ENCODE results near the gene LMF1. TPM values are rescaled to one million over a fixed set of nuclear protein-coding genes. Genes with fewer than 3 reads are reported as not detected.

Gene LMF1
- total RNA-seq, 1 donor from 2014 or later, result 14.3 TPM

DNA sequence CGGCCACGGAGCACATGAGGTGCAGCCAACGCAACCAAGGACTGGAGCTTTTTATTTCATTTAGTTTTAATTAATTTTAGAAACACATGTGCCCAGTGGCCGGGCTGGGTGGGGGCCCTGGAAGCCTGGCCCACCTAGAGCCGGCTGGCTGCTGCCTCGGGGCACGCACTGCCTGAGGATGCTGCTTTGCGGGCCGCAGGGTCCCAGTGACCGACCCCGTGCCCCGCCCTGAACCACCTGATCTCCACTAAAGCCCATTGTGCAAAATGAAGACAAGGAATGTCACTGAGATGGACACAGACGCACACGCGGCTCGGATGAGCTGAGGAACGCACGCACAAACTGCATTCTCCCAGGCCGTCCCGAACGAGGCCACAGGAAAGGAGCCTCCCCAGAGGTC lies 39.6 kb downstream of the LMF1 start:
- H3K27me3 Mint-ChIP-seq (ENCODE audit: low read depth), result no peaks in the 10 kb centered on the region
- no peaks in the 10 kb centered on the region for H3K4me1 Mint-ChIP-seq (ENCODE audit: low read depth)
- H3K27ac Mint-ChIP-seq, result no peak overlapping the region
- no peak overlapping the region for H3K4me3 Mint-ChIP-seq (ENCODE audit: low read depth)
- H3K36me3 Mint-ChIP-seq (ENCODE audit: low read depth), result peaks cover 3% of the 10 kb centered on the region
- intact Hi-C loops (cut with micrococcal nuclease), result no loop called here
- peaks cover 5% of the 10 kb centered on the region for H3K9me3 Mint-ChIP-seq
- no peak for DNase-seq (ENCODE audit: low spot score)

DNA sequence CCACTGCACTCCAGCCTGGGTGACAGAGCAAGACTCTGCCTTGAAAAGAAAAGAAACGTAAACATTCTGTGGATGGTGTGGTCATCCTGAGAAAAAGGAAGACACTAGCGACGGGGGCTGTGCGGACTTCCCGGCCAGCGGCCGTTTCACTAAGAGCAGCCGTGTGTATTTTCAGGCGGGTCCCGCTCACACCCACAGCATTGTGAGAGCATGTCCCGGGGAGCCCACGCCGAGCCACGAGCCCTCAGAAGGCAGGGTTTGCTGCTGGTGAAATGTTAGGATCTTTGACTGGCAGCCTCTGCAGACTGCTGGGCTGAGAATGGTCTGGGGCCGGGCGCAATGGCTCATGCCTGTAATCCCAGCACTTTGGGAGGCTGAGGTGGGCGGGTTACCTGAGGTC lies 40.3 kb downstream of the LMF1 start:
- intact Hi-C loops (cut with micrococcal nuclease), result no loop called here
- H3K4me3 Mint-ChIP-seq (ENCODE audit: low read depth), result no peak overlapping the region
- no peak overlapping the region for H3K27ac Mint-ChIP-seq
- no peaks in the 10 kb centered on the region for H3K4me1 Mint-ChIP-seq (ENCODE audit: low read depth)
- no peak for DNase-seq (ENCODE audit: low spot score)
- H3K36me3 Mint-ChIP-seq (ENCODE audit: low read depth), result peaks cover 4% of the 10 kb centered on the region
- peaks cover 7% of the 10 kb centered on the region for H3K9me3 Mint-ChIP-seq
- no peaks in the 10 kb centered on the region for H3K27me3 Mint-ChIP-seq (ENCODE audit: low read depth)

GRCh38 chr16:930076-930475 lies 40.7 kb downstream of the LMF1 start:
- peaks cover 4% of the 10 kb centered on the region for H3K36me3 Mint-ChIP-seq (ENCODE audit: low read depth)
- H3K4me3 Mint-ChIP-seq (ENCODE audit: low read depth), result no peak overlapping the region
- no peak overlapping the region for H3K27ac Mint-ChIP-seq
- intact Hi-C loops (cut with micrococcal nuclease), result no loop called here
- no peaks in the 10 kb centered on the region for H3K4me1 Mint-ChIP-seq (ENCODE audit: low read depth)
- H3K9me3 Mint-ChIP-seq, result peaks cover 7% of the 10 kb centered on the region
- no peak for DNase-seq (ENCODE audit: low spot score)
- no peaks in the 10 kb centered on the region for H3K27me3 Mint-ChIP-seq (ENCODE audit: low read depth)

DNA sequence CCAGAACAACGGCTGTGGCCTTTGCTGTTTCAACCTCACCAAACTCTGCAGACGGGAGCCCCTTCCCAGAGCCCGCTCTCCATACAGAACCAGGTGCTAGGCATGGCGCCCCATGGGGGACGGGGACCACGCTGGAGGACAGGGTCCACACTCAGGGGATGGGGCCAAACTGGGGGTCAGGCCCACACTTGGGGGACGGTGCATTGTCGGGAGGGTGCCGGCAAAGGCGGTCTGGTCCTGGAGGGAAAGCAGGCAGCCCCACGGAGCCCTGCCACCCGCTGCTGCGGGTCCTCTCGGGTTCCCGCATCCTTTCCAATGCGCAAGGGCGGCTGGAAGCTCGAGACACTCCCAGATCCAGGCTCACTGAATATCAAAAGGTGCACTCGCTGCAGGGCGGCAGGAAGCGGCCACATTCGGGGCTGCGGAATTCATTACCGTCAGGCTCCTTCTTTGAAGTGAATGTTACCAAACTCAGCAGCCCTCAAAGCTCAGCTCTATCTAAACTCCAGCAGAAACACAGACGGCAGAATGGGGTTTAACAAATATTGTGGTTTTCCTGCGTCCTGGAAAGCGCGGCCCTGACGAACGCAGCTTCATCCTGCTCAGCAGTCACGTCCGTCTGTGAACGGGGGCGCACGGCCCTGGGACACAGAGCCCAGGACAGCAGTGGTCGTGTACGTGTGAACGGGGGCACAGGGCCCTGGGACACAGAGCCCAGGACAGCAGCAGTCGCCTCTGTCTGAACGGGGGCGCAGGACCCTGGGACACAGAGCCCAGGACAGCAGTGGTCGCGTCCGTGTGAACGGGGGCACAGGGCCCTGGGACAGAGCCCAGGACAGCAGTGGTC lies 41.3 kb downstream of the LMF1 start:
- H3K4me1 Mint-ChIP-seq (ENCODE audit: low read depth), result no peaks in the 10 kb centered on the region
- H3K9me3 Mint-ChIP-seq, result peaks cover 7% of the 10 kb centered on the region
- no peak for DNase-seq (ENCODE audit: low spot score)
- no peaks in the 10 kb centered on the region for H3K27me3 Mint-ChIP-seq (ENCODE audit: low read depth)
- peaks cover 4% of the 10 kb centered on the region for H3K36me3 Mint-ChIP-seq (ENCODE audit: low read depth)
- H3K4me3 Mint-ChIP-seq (ENCODE audit: low read depth), result no peak overlapping the region
- no peak overlapping the region for H3K27ac Mint-ChIP-seq
- intact Hi-C loops (cut with micrococcal nuclease), result no loop called here

GRCh38 chr16:928526-928925 lies 42.3 kb downstream of the LMF1 start:
- H3K27ac Mint-ChIP-seq, result no peak overlapping the region
- peaks cover 4% of the 10 kb centered on the region for H3K36me3 Mint-ChIP-seq (ENCODE audit: low read depth)
- H3K4me3 Mint-ChIP-seq (ENCODE audit: low read depth), result no peak overlapping the region
- intact Hi-C loops (cut with micrococcal nuclease), result no loop called here
- peaks cover 7% of the 10 kb centered on the region for H3K9me3 Mint-ChIP-seq
- no peak for DNase-seq (ENCODE audit: low spot score)
- H3K27me3 Mint-ChIP-seq (ENCODE audit: low read depth), result no peaks in the 10 kb centered on the region
- H3K4me1 Mint-ChIP-seq (ENCODE audit: low read depth), result no peaks in the 10 kb centered on the region

DNA sequence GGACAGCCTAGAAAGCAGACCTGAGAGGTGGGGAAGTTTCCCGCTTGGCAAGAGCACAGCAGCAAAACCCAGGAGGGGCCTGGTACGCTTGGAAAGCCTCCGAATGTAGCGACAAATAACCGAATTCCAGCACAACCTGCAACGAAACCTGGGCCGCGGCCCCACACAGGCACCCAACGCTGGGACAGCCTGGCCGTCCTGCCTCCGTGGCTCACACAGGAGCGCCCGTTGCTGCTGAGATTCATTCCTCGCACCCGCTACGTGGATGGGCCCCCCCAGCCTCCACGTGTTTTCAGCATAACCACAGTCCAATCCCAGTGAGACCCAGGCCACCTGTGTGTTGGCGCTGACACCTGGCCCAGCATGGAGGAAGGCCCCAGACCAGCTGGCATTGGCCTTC lies 42.9 kb downstream of the LMF1 start:
- no peaks in the 10 kb centered on the region for H3K4me1 Mint-ChIP-seq (ENCODE audit: low read depth)
- intact Hi-C loops (cut with micrococcal nuclease), result no loop called here
- peaks cover 7% of the 10 kb centered on the region for H3K9me3 Mint-ChIP-seq

GRCh38 chr16:927406-927805 lies 43.4 kb downstream of the LMF1 start:
- Mint-ChIP-seq H3K27ac (no peak overlapping the region), H3K9me3 (peaks cover 7% of the 10 kb centered on the region), H3K4me1 (ENCODE audit: low read depth) (no peaks in the 10 kb centered on the region), H3K36me3 (ENCODE audit: low read depth) (peaks cover 5% of the 10 kb centered on the region), H3K4me3 (ENCODE audit: low read depth) (no peak overlapping the region), H3K27me3 (ENCODE audit: low read depth) (no peaks in the 10 kb centered on the region)
- DNase-seq (ENCODE audit: low spot score), result no peak
- intact Hi-C loops (cut with micrococcal nuclease), result no loop called here

More for the DNA sequence above, 42.9 kb downstream of the LMF1 start:
- Mint-ChIP-seq H3K36me3 (ENCODE audit: low read depth) (peaks cover 4% of the 10 kb centered on the region), H3K27ac (no peak overlapping the region), H3K27me3 (ENCODE audit: low read depth) (no peaks in the 10 kb centered on the region), H3K4me3 (ENCODE audit: low read depth) (no peak overlapping the region)
- DNase-seq (ENCODE audit: low spot score), result no peak

- no peaks in the 10 kb centered on the region for H3K27me3 Mint-ChIP-seq (ENCODE audit: low read depth)
- no peak overlapping the region for H3K4me3 Mint-ChIP-seq (ENCODE audit: low read depth)
- peaks cover 7% of the 10 kb centered on the region for H3K9me3 Mint-ChIP-seq
- no peak overlapping the region for H3K27ac Mint-ChIP-seq
- peaks cover 10% of the 10 kb centered on the region for H3K36me3 Mint-ChIP-seq (ENCODE audit: low read depth)
- no peaks in the 10 kb centered on the region for H3K4me1 Mint-ChIP-seq (ENCODE audit: low read depth)
- DNase-seq (ENCODE audit: low spot score), result no peak
- intact Hi-C loops (cut with micrococcal nuclease), result no loop called here
Measured at GRCh38 chr16:926715-927114, 44.1 kb downstream of the LMF1 start.

DNA sequence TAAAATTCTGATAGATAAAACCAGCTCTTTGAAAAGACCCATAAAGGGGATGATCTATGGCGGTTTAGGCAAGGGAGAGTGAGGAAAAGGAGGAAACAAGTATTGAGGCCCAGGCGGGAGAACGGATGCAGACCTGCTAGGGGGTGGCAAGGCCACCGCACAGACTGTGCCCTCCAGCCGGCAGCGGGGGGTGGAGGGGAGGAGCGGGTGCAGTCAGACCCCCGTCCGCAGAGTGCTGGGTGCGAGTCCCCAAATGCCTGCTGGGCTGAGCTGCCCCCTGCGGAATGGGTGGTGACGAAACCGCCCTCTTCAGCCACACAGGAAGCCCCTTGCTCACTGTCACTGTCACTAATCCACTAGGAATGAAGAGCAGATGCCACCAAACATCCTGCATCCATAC lies 46.0 kb downstream of the LMF1 start:
- Mint-ChIP-seq H3K4me3 (ENCODE audit: low read depth) (no peak overlapping the region), H3K4me1 (ENCODE audit: low read depth) (no peaks in the 10 kb centered on the region), H3K27me3 (ENCODE audit: low read depth) (no peaks in the 10 kb centered on the region), H3K27ac (no peak overlapping the region), H3K36me3 (ENCODE audit: low read depth) (peaks cover 14% of the 10 kb centered on the region), H3K9me3 (peaks cover 7% of the 10 kb centered on the region)
- no peak for DNase-seq (ENCODE audit: low spot score)
- intact Hi-C loops (cut with micrococcal nuclease), result no loop called here

DNA sequence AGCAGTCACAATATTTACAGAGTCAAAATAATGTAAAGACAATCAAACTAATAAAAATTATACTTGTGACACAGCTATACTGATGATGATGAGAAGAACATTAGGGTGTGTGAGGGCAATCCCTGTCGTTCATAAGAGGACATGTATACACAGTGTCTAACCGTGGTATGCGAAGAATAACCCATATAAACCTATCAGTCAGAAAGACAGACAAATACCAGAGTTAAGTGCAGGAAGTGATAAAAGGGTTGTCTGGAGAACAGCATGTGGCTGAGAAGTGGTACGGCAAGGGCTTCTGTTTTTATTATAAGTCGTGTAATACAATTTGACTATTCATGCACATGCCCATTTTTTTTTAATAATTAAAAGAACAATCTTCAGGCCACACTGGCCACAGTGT lies 46.7 kb downstream of the LMF1 start:
- Mint-ChIP-seq H3K27me3 (ENCODE audit: low read depth) (no peaks in the 10 kb centered on the region), H3K27ac (no peak overlapping the region), H3K4me3 (ENCODE audit: low read depth) (no peak overlapping the region), H3K4me1 (ENCODE audit: low read depth) (no peaks in the 10 kb centered on the region), H3K36me3 (ENCODE audit: low read depth) (peaks cover 14% of the 10 kb centered on the region), H3K9me3 (peaks cover 7% of the 10 kb centered on the region)
- DNase-seq (ENCODE audit: low spot score), result no peak
- intact Hi-C loops (cut with micrococcal nuclease), result no loop called here

DNA sequence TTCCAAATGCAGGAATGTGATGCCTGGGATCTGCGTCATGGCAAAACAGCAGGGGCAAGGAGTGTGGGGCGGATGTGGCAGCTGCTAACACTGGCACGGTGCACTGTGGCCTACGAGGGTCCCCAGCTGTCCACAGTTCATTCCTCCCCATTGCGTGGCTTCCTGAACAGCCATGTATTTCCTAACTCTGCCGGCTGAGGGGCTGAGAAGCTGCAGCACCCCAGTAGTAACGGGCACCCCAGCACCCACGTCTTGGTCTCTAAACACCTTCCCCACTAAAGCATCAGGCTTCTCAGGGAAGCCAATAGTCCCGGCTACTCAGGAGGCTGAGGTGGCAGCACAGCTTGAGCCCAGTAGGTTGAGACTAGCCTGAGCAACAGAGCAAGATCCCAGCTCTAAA lies 47.6 kb downstream of the LMF1 start:
- Mint-ChIP-seq H3K4me3 (ENCODE audit: low read depth) (no peak overlapping the region), H3K9me3 (peaks cover 7% of the 10 kb centered on the region), H3K27me3 (ENCODE audit: low read depth) (no peaks in the 10 kb centered on the region), H3K4me1 (ENCODE audit: low read depth) (no peaks in the 10 kb centered on the region), H3K36me3 (ENCODE audit: low read depth) (peaks cover 14% of the 10 kb centered on the region), H3K27ac (no peak overlapping the region)
- no peak for DNase-seq (ENCODE audit: low spot score)
- intact Hi-C loops (cut with micrococcal nuclease), result no loop called here

DNA sequence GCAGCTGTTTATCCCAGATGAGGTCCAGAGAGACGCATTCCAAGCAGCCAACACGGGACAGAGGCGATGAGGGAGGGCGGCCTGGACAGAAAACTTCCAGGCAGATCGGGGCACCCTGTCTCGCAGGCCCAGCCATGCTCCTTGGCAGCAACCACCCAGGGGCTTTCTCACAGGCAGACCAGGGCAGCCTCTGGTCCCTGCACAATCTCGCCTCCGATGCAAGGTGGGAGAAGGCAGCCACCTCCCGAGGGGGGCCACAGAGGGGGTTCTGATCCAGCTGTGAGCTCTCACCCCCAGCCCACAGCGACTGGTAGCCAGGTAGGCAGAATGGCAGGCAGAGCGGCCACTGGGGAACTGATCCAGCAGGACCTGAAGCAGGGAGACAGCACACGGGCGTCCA lies 48.7 kb downstream of the LMF1 start:
- Mint-ChIP-seq H3K4me3 (ENCODE audit: low read depth) (no peak overlapping the region), H3K27ac (no peak overlapping the region), H3K27me3 (ENCODE audit: low read depth) (no peaks in the 10 kb centered on the region), H3K9me3 (peaks cover 7% of the 10 kb centered on the region), H3K36me3 (ENCODE audit: low read depth) (peaks cover 14% of the 10 kb centered on the region), H3K4me1 (ENCODE audit: low read depth) (no peaks in the 10 kb centered on the region)
- no peak for DNase-seq (ENCODE audit: low spot score)
- intact Hi-C loops (cut with micrococcal nuclease), result no loop called here

DNA sequence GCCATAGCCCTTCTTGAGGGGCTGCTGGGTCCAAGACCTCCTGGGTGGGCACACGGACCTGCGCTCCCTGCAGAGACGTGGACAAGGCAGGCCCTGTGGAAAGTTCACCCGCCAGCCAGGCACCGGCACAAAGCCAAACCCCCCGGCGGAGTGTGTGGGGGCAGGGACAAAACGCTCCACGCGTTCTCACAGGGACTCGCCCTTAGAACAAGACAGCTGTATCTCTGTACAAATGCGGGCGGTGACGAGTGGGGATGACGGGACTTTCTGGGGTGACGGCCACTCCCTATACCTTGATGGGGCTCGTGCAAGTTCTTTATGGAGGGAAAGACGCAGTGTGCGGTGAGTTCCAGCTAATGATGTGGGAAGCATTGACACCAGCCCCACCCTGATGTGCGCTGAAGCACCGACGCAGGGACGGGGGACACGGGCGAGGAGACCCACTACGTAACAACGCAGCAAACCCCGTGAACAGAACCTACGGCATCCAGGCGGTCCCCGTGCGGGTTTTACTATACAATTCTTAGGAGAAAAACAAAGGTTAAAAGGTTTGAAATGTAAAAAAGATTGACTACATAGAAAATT lies 49.4 kb downstream of the LMF1 start:
- H3K4me1 Mint-ChIP-seq (ENCODE audit: low read depth), result no peaks in the 10 kb centered on the region
- DNase-seq (ENCODE audit: low spot score), result no peak
- intact Hi-C loops (cut with micrococcal nuclease), result no loop called here
- no peak overlapping the region for H3K27ac Mint-ChIP-seq
- peaks cover 14% of the 10 kb centered on the region for H3K36me3 Mint-ChIP-seq (ENCODE audit: low read depth)
- H3K9me3 Mint-ChIP-seq, result peaks cover 4% of the 10 kb centered on the region
- H3K27me3 Mint-ChIP-seq (ENCODE audit: low read depth), result no peaks in the 10 kb centered on the region
- no peak overlapping the region for H3K4me3 Mint-ChIP-seq (ENCODE audit: low read depth)
